Ascending aorta (tissue), 2 donors: ENCODE results near the gene TBC1D2. TPM values are rescaled to one million over a fixed set of nuclear protein-coding genes. Genes with fewer than 3 reads are reported as not detected.

ENCODE experiments used
- DNase-seq, 2 donors: peaks; one replicate each; pipeline ENCODE4 v3.0.0-alpha.2; 2019; ENCODE audit warnings: low spot score in 2 of 2
- H3K27ac ChIP-seq, 2 donors: fragments of 200-600 bp; sonication (generic); one replicate each; pipeline ENCODE4 v1.5.1; 2016 to 2017; ENCODE audit warnings: mild to moderate bottlenecking in 1 of 2
- H3K27me3 ChIP-seq: fragments of 200-600 bp; sonication (generic); one replicate; pipeline ENCODE4 v1.5.1; 2017
- H3K36me3 ChIP-seq, 2 donors: fragments of 200-600 bp; sonication (generic); one replicate each; pipeline ENCODE4 v1.5.1; 2016
- H3K4me1 ChIP-seq, 2 donors: fragments of 200-600 bp; sonication (generic); one replicate each; pipeline ENCODE4 v1.5.1; 2016 to 2017; ENCODE audit warnings: mild to moderate bottlenecking in 1 of 2
- H3K4me3 ChIP-seq, 2 donors: fragments of 200-600 bp; sonication (generic); one replicate each; pipeline ENCODE4 v1.5.1; 2016 to 2017; ENCODE audit warnings: mild to moderate bottlenecking in 1 of 2
- H3K9me3 ChIP-seq, 2 donors: fragments of 200-600 bp; sonication (generic); one replicate each; pipeline ENCODE4 v1.5.1; 2016
- intact Hi-C: fragments of 100-400 bp; cut with DNase I; formaldehyde crosslinking; loops from one replicate; pipeline ENCODE4 v1.15.1; 2023
- total RNA-seq: library from RNA; depleted of rRNA; stranded (reverse); fragments of >200 nt; gene quantifications from one replicate; pipeline ENCODE4 v1.1.0, GENCODE V29; 2016
- TF ChIP-seq, protein P1 (sequence below), 3 experiments: fragments of 200-600 bp in 2 of 3; fragments of 450-650 bp in 1 of 3; sonication (generic) in 2 of 3; IDR thresholded peaks; one replicate each; pipeline ENCODE4 v1.5.1; 2016 to 2019; ENCODE audit warnings: antibody characterized with exemption in 3 of 3, mild to moderate bottlenecking in 1 of 3, moderate library complexity in 1 of 3

The TBC1D2 gene
- total RNA-seq, 1 donor from 2014 or later: 32.5 TPM

- intact Hi-C loops: no loop called here
- Histone ChIP-seq H3K27me3 (no peaks in the 10 kb centered on the region), H3K4me1 (no peaks in the 10 kb centered on the region), H3K4me3 (no peak overlapping the region), H3K27ac (no peak overlapping the region), H3K36me3 (no peaks in the 10 kb centered on the region), H3K9me3 (no peaks in the 10 kb centered on the region)
- DNase-seq: no peak
- TF ChIP-seq, protein P1, sequence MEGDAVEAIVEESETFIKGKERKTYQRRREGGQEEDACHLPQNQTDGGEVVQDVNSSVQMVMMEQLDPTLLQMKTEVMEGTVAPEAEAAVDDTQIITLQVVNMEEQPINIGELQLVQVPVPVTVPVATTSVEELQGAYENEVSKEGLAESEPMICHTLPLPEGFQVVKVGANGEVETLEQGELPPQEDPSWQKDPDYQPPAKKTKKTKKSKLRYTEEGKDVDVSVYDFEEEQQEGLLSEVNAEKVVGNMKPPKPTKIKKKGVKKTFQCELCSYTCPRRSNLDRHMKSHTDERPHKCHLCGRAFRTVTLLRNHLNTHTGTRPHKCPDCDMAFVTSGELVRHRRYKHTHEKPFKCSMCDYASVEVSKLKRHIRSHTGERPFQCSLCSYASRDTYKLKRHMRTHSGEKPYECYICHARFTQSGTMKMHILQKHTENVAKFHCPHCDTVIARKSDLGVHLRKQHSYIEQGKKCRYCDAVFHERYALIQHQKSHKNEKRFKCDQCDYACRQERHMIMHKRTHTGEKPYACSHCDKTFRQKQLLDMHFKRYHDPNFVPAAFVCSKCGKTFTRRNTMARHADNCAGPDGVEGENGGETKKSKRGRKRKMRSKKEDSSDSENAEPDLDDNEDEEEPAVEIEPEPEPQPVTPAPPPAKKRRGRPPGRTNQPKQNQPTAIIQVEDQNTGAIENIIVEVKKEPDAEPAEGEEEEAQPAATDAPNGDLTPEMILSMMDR (IDR thresholded peaks at IDR 0.05): no peak
Observed at GRCh38 chr9:98189412-98189811, 66.0 kb downstream of the TBC1D2 start.

DNA sequence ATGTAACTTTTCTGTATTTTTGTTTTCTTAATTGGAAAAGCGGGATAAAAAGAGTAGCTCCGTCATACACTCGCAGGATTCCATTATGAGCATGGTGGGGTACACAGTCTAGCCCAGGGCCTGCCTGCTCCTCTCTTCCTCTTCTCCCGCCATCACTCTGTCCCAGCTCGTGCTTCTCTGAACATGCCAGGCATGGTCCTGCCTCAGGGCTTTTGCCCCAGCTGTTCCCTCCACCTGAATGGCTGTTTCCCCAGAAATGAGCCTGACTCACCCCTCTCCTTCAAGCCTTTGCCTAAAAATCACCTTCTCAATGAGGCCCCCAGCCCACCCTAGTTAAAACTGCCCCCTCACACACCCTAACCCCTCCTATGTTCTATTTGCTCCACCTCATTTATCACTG, 67.5 kb downstream of the TBC1D2 start:
- H3K36me3 ChIP-seq: no peaks in the 10 kb centered on the region
- H3K9me3 ChIP-seq: no peaks in the 10 kb centered on the region
- intact Hi-C loops: no loop called here
- H3K27me3 ChIP-seq: no peaks in the 10 kb centered on the region
- H3K4me1 ChIP-seq: no peaks in the 10 kb centered on the region
- H3K4me3 ChIP-seq: no peak overlapping the region
- no peak overlapping the region for H3K27ac ChIP-seq
- TF ChIP-seq, protein P1 (IDR thresholded peaks at IDR 0.05): no peak
- DNase-seq: no peak

- H3K36me3 ChIP-seq: no peaks in the 10 kb centered on the region
- H3K9me3 ChIP-seq: no peaks in the 10 kb centered on the region
- intact Hi-C loops: no loop called here
- DNase-seq: no peak
- H3K4me3 ChIP-seq: no peak overlapping the region
- no peaks in the 10 kb centered on the region for H3K4me1 ChIP-seq
- H3K27ac ChIP-seq: no peak overlapping the region
- H3K27me3 ChIP-seq: no peaks in the 10 kb centered on the region
- TF ChIP-seq, protein P1 (IDR thresholded peaks at IDR 0.05): no peak
Observed at GRCh38 chr9:98186236-98186635, 69.2 kb downstream of the TBC1D2 start.

DNA sequence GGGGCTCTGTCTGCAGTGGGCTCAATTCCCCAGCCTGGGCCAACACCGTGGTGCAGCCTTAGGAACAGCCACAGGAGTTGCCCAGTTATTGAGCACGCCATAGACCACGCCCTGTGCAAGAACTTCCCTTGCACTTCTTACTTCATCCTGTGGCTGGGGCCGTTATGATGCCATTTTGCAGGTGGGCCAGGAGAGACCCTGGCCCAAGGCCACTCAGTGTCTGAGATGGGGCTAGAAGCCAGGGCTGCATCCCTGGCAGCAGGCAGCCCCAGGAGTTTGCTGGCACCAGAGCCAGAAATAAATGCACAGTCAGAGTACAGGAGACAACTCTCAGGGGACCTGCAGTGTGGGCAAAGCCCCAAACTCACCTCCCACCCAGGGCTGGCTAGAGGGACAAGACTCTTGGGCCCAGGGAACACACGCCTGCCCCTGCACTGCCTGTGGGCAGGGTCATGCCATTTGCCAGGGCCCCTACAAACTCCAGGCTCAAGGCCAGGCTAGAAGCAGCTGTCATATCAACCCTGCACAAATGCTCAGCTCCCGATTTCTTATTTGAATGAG, 69.8 kb downstream of the TBC1D2 start:
- intact Hi-C loops: no loop called here

GRCh38 chr9:98185021-98185567, 70.4 kb downstream of the TBC1D2 start:
- no peak overlapping the region for H3K4me3 ChIP-seq
- intact Hi-C loops: no loop called here
- DNase-seq: no peak
- no peaks in the 10 kb centered on the region for H3K4me1 ChIP-seq
- TF ChIP-seq, protein P1 (IDR thresholded peaks at IDR 0.05): no peak
- H3K36me3 ChIP-seq: no peaks in the 10 kb centered on the region
- no peaks in the 10 kb centered on the region for H3K27me3 ChIP-seq
- no peaks in the 10 kb centered on the region for H3K9me3 ChIP-seq
- no peak overlapping the region for H3K27ac ChIP-seq

More for the DNA sequence above, 69.8 kb downstream of the TBC1D2 start:
- TF ChIP-seq, protein P1 (IDR thresholded peaks at IDR 0.05): no peak
- H3K9me3 ChIP-seq: no peaks in the 10 kb centered on the region
- no peak overlapping the region for H3K27ac ChIP-seq
- no peak overlapping the region for H3K4me3 ChIP-seq
- H3K4me1 ChIP-seq: no peaks in the 10 kb centered on the region
- H3K36me3 ChIP-seq: no peaks in the 10 kb centered on the region
- DNase-seq: no peak
- no peaks in the 10 kb centered on the region for H3K27me3 ChIP-seq
